B cell (primary cell): ENCODE data around the gene KAZN. TPM values are rescaled to one million over a fixed set of nuclear protein-coding genes. Genes with fewer than 3 reads are reported as not detected.

Experiments used
- ATAC-seq: fragments of 200-7000 bp; cut with Tn5 transposase; one replicate; pipeline ENCODE4 v1.10.0; 2021; ENCODE audit warnings: low read depth, mild to moderate bottlenecking, moderate number of reproducible peaks, moderate library complexity
- CTCF ChIA-PET: fragments of 350-600 bp; sonication (Branson Sonifier 250); formaldehyde crosslinking; loops from one replicate; lab custom pipeline; 2021; ENCODE audit warnings: antibody characterized with exemption, inconsistent platforms; lab: Charles Lee
- POLR2A ChIA-PET: fragments of 350-600 bp; sonication (Branson Sonifier 250); formaldehyde crosslinking; loops from one replicate; lab custom pipeline; 2021; ENCODE audit warnings: antibody characterized with exemption; lab: Charles Lee
- DNase-seq: peaks from one replicate; pipeline ENCODE4 v3.0.0; 2013
- H2AFZ ChIP-seq: 2 replicates; pipeline ENCODE4 v1.6.1; 2012; ENCODE audit warnings: mild to moderate bottlenecking, low read depth, low read length; ENCODE audit not compliant: insufficient read depth, poor library complexity, severe bottlenecking
- H3K27ac ChIP-seq, 2 donors: 1 replicate in 1 of 2; 2 replicates in 1 of 2; pipeline ENCODE4 v1.5.1; 2012 to 2013; ENCODE audit warnings: low read length in 2 of 2, mild to moderate bottlenecking in 2 of 2, moderate library complexity in 1 of 2
- H3K27me3 ChIP-seq, 4 experiments: fragments of 200-600 bp in 1 of 4; sonication (generic) in 1 of 4; replicated peaks in 1 of 4; 1 replicate in 2 of 4; 2 replicates in 2 of 4; pipeline versions ENCODE4 v1.6.1 to v1.7.0; 2013 to 2016; ENCODE audit warnings: low read length in 3 of 4, mild to moderate bottlenecking in 2 of 4, mixed read lengths in 1 of 4, moderate library complexity in 1 of 4; ENCODE audit not compliant: insufficient read depth in 4 of 4, control insufficient read depth in 3 of 4; ENCODE audit errors: control extremely low read depth in 1 of 4
- H3K36me3 ChIP-seq, 2 experiments: replicated peaks in 1 of 2; 1 replicate in 1 of 2; 2 replicates in 1 of 2; pipeline versions ENCODE4 v1.6.1 to v1.7.1; 2013; ENCODE audit warnings: low read length in 1 of 2; ENCODE audit not compliant: insufficient read depth in 2 of 2, control insufficient read depth in 1 of 2; ENCODE audit errors: control extremely low read depth in 1 of 2, extremely low read depth in 1 of 2
- H3K4me1 ChIP-seq, 2 donors: fragments of 200-600 bp in 1 of 2; sonication (generic) in 1 of 2; 1 replicate in 1 of 2; 2 replicates in 1 of 2; pipeline versions ENCODE4 v1.5.1 to v1.6.1; 2013 to 2017; ENCODE audit warnings: low read length in 2 of 2; ENCODE audit not compliant: control insufficient read depth in 2 of 2, insufficient read depth in 2 of 2
- H3K4me2 ChIP-seq: replicated peaks from 2 replicates; pipeline ENCODE3; 2012; ENCODE audit warnings: mild to moderate bottlenecking, low read depth, low read length; ENCODE audit not compliant: poor library complexity, severe bottlenecking
- H3K4me3 ChIP-seq, 5 experiments: fragments of 200-600 bp in 1 of 5; sonication (generic) in 1 of 5; 1 replicate in 3 of 5; 2 replicates in 2 of 5; pipeline versions ENCODE4 v1.5.1 to v1.7.0; 2011 to 2016; ENCODE audit warnings: low read length in 4 of 5, mild to moderate bottlenecking in 4 of 5, low read depth in 2 of 5, control low read depth in 1 of 5, moderate library complexity in 1 of 5; ENCODE audit not compliant: insufficient read depth in 1 of 5; ENCODE audit errors: control extremely low read depth in 1 of 5, extremely low read depth in 1 of 5
- H3K79me2 ChIP-seq: fragments of 200-600 bp; sonication (generic); one replicate; pipeline ENCODE4 v1.6.0; 2016; ENCODE audit warnings: low read length; ENCODE audit not compliant: control insufficient read depth, insufficient read depth
- H3K9ac ChIP-seq: fragments of 200-600 bp; sonication (generic); 2 replicates; pipeline ENCODE4 v1.6.1; 2017; ENCODE audit warnings: mild to moderate bottlenecking, low read length, moderate library complexity
- H3K9me3 ChIP-seq, 3 donors: one replicate each; pipeline versions ENCODE4 v1.6.1 to v1.7.1; 2013; ENCODE audit warnings: low read length in 2 of 3; ENCODE audit not compliant: control insufficient read depth in 2 of 3, insufficient read depth in 1 of 3; ENCODE audit errors: control extremely low read depth in 1 of 3
- H4K20me1 ChIP-seq: 2 replicates; pipeline ENCODE4 v1.6.0; 2012; ENCODE audit warnings: mild to moderate bottlenecking, low read length; ENCODE audit not compliant: insufficient read depth, control insufficient read depth, poor library complexity, severe bottlenecking
- H3K27ac Mint-ChIP-seq: one replicate; pipeline ENCODE4 v1.8.0; 2021; ENCODE audit warnings: mixed read lengths
- H3K27me3 Mint-ChIP-seq: one replicate; pipeline ENCODE4 v1.8.0; 2021; ENCODE audit warnings: mixed read lengths
- H3K4me1 Mint-ChIP-seq: one replicate; pipeline ENCODE4 v1.8.0; 2021; ENCODE audit warnings: mixed read lengths
- H3K4me3 Mint-ChIP-seq: one replicate; pipeline ENCODE4 v1.8.0; 2021; ENCODE audit warnings: mixed read lengths
- H3K9me3 Mint-ChIP-seq: one replicate; pipeline ENCODE4 v1.8.0; 2022; ENCODE audit warnings: mixed read lengths; ENCODE audit not compliant: insufficient read depth
- CTCF ChIP-seq: fragments of 200-600 bp; IDR thresholded peaks from one replicate; pipeline ENCODE4 v1.8.0; 2022; ENCODE audit warnings: antibody characterized with exemption, mild to moderate bottlenecking
- EZH2 ChIP-seq: IDR thresholded peaks from 2 replicates; pipeline ENCODE4 v1.6.1; 2012; ENCODE audit warnings: borderline replicate concordance, low read depth, mild to moderate bottlenecking, moderate library complexity, low read length; ENCODE audit not compliant: insufficient read depth, poor library complexity, severe bottlenecking
- WGBS: methylation state at CpG from one replicate; pipeline ENCODE4 v1.1.5; 2013; ENCODE audit warnings: missing lambda C conversion rate; ENCODE audit not compliant: insufficient coverage; 5-methylcytosine and 5-hydroxymethylcytosine counted together
- intact Hi-C: fragments of 100-400 bp; cut with micrococcal nuclease; formaldehyde crosslinking; loops from one replicate; pipeline ENCODE4 v1.10.0; 2022
- polyA plus RNA-seq: library from polyadenylated mRNA; depleted of rRNA; stranded (reverse); fragments of >200 nt; gene quantifications from 2 replicates; pipeline ENCODE4 v1.2.3, GENCODE V29; 2012
- total RNA-seq, 2 donors: library from RNA; stranded (reverse); fragments of 120-200 nt in 1 of 2; gene quantifications; 1 replicate in 1 of 2; 2 replicates in 1 of 2; pipeline versions ENCODE4 v1.2.3 to v1.2.4, GENCODE V29; 2013 to 2022

Gene KAZN
- total and polyA plus RNA-seq, 2 donors (not counting 1 experiment from before 2014, with no cell fraction given) = 0.13 to 0.39 TPM

- 90% methylated on average over 8 of the region's 8 CpGs for WGBS
- ATAC-seq = no peak
- peaks cover 0 to 4% (median 0%) of the 10 kb centered on the region in 4 experiments for H3K27me3 ChIP-seq
- H4K20me1 ChIP-seq = no peaks in the 10 kb centered on the region
- ChIA-PET CTCF (no interaction called here), POLR2A (no interaction called here)
- no peaks in the 10 kb centered on the region for H3K36me3 ChIP-seq
- intact Hi-C loops = no loop called here
- no peak overlapping the region for H2AFZ ChIP-seq
- peaks cover 0 to 3% (median 0%) of the 10 kb centered on the region in 3 donors for H3K9me3 ChIP-seq
- H3K27me3 Mint-ChIP-seq = peaks cover 22% of the 10 kb centered on the region
- H3K9ac ChIP-seq = no peak overlapping the region
- no peak for TF ChIP-seq EZH2
- no peak for TF ChIP-seq CTCF
- no peaks in the 10 kb centered on the region for H3K9me3 Mint-ChIP-seq
- H3K27ac Mint-ChIP-seq = no peak overlapping the region
- no peaks in the 10 kb centered on the region for H3K79me2 ChIP-seq
- no peak for DNase-seq
- no peak overlapping the region for H3K4me3 Mint-ChIP-seq
- H3K4me1 Mint-ChIP-seq = no peaks in the 10 kb centered on the region
- H3K4me3 ChIP-seq = no peak overlapping the region
- H3K4me2 ChIP-seq = no peak overlapping the region
- H3K27ac ChIP-seq = no peak overlapping the region
- no peaks in the 10 kb centered on the region for H3K4me1 ChIP-seq
These were observed 37.3 kb upstream of the KAZN start for GRCh38 chr1:14561014-14561693.

- H2AFZ ChIP-seq = no peak overlapping the region
- no peaks in the 10 kb centered on the region for H3K4me1 ChIP-seq
- POLR2A ChIA-PET = no interaction called here
- intact Hi-C loops = no loop called here
- H3K27me3 ChIP-seq = peaks cover 0 to 7% (median 0%) of the 10 kb centered on the region in 4 experiments
- no peaks in the 10 kb centered on the region for H3K79me2 ChIP-seq
- H3K27ac Mint-ChIP-seq = no peak overlapping the region
- no peaks in the 10 kb centered on the region for H3K9me3 Mint-ChIP-seq
- no peaks in the 10 kb centered on the region for H3K36me3 ChIP-seq
- CTCF ChIA-PET = no interaction called here
- no peaks in the 10 kb centered on the region for H3K4me1 Mint-ChIP-seq
- no peak overlapping the region for H3K27ac ChIP-seq
- TF ChIP-seq EZH2 (no peak), CTCF (no peak)
- WGBS = no CpG with 5 or more reads among the region's 2 CpGs
- DNase-seq = no peak
- H4K20me1 ChIP-seq = no peaks in the 10 kb centered on the region
- H3K9ac ChIP-seq = no peak overlapping the region
- no peak overlapping the region for H3K4me2 ChIP-seq
- no peak overlapping the region for H3K4me3 Mint-ChIP-seq
- no peak for ATAC-seq
- no peak overlapping the region for H3K4me3 ChIP-seq
- peaks cover 0 to 5% (median 3%) of the 10 kb centered on the region in 3 donors for H3K9me3 ChIP-seq
- peaks cover 5% of the 10 kb centered on the region for H3K27me3 Mint-ChIP-seq
These were observed 33.4 kb upstream of the KAZN start for GRCh38 chr1:14565090-14565489.
